Trophoblast cell (in vitro differentiated cells and primary cell): Measurements from ENCODE around the gene CHD8.

ENCODE experiments used
- DNase-seq, 2 donors: peaks; one replicate each; pipeline ENCODE4 v3.0.0-alpha.2; 2016
- H2AFZ ChIP-seq: 2 replicates; pipeline ENCODE4 v1.6.1; 2013; ENCODE audit warnings: low read length, moderate library complexity, mild to moderate bottlenecking; ENCODE audit not compliant: insufficient read depth, poor library complexity
- H2AK5ac ChIP-seq: 2 replicates; pipeline ENCODE4 v1.6.1; 2013; ENCODE audit warnings: mild to moderate bottlenecking, low read length
- H2BK120ac ChIP-seq: 2 replicates; pipeline ENCODE4 v1.6.1; 2013; ENCODE audit warnings: low read length, mild to moderate bottlenecking, moderate library complexity; ENCODE audit not compliant: insufficient read depth, poor library complexity
- H2BK12ac ChIP-seq: 2 replicates; pipeline ENCODE4 v1.6.1; 2013; ENCODE audit warnings: mild to moderate bottlenecking, low read length, moderate library complexity
- H2BK5ac ChIP-seq: 2 replicates; pipeline ENCODE4 v1.6.1; 2013; ENCODE audit warnings: low read length, low read depth, moderate library complexity, mild to moderate bottlenecking; ENCODE audit not compliant: poor library complexity
- H3K14ac ChIP-seq: 2 replicates; pipeline ENCODE4 v1.6.1; 2013; ENCODE audit warnings: mild to moderate bottlenecking, low read length
- H3K18ac ChIP-seq: 2 replicates; pipeline ENCODE4 v1.6.1; 2013; ENCODE audit warnings: mild to moderate bottlenecking, low read length
- H3K23ac ChIP-seq: 2 replicates; pipeline ENCODE4 v1.6.1; 2013; ENCODE audit warnings: low read length
- H3K27ac ChIP-seq: 2 replicates; pipeline ENCODE4 v1.5.1; 2013; ENCODE audit warnings: low read depth, mild to moderate bottlenecking, inconsistent platforms, low read length, moderate library complexity
- H3K27me3 ChIP-seq: 2 replicates; pipeline ENCODE4 v1.6.1; 2013; ENCODE audit warnings: inconsistent platforms, mild to moderate bottlenecking, low read length, moderate library complexity; ENCODE audit not compliant: insufficient read depth
- H3K36me3 ChIP-seq, 2 experiments: 1 replicate in 1 of 2; 2 replicates in 1 of 2; pipeline ENCODE4 v1.6.1; 2013; ENCODE audit warnings: low read length in 2 of 2, mild to moderate bottlenecking in 2 of 2, moderate library complexity in 1 of 2; ENCODE audit not compliant: insufficient read depth in 2 of 2, control insufficient read depth in 1 of 2
- H3K4ac ChIP-seq: 2 replicates; pipeline ENCODE4 v1.6.1; 2013; ENCODE audit warnings: low read depth, mild to moderate bottlenecking, low read length, moderate library complexity
- H3K4me1 ChIP-seq, 2 experiments: 1 replicate in 1 of 2; 2 replicates in 1 of 2; pipeline ENCODE4 v1.6.1; 2013; ENCODE audit warnings: low read length in 2 of 2, mild to moderate bottlenecking in 2 of 2, moderate library complexity in 1 of 2; ENCODE audit not compliant: insufficient read depth in 2 of 2, control insufficient read depth in 1 of 2
- H3K4me2 ChIP-seq: 2 replicates; pipeline ENCODE4 v1.6.1; 2013; ENCODE audit warnings: inconsistent platforms, mild to moderate bottlenecking, low read length, moderate library complexity
- H3K4me3 ChIP-seq: 2 replicates; pipeline ENCODE4 v1.5.1; 2013; ENCODE audit warnings: mild to moderate bottlenecking, low read depth, low read length, inconsistent platforms
- H3K79me1 ChIP-seq: one replicate; pipeline ENCODE4 v1.6.1; 2013; ENCODE audit warnings: low read length
- H3K79me2 ChIP-seq: 2 replicates; pipeline ENCODE4 v1.6.1; 2013; ENCODE audit warnings: low read length, mild to moderate bottlenecking; ENCODE audit not compliant: control insufficient read depth, insufficient read depth, poor library complexity
- H3K9ac ChIP-seq: 2 replicates; pipeline ENCODE4 v1.6.1; 2013; ENCODE audit warnings: mild to moderate bottlenecking, low read length
- H3K9me3 ChIP-seq: 2 replicates; pipeline ENCODE4 v1.6.1; 2013; ENCODE audit warnings: low read depth, mild to moderate bottlenecking, control low read depth, inconsistent platforms, low read length; ENCODE audit not compliant: insufficient read depth
- H4K12ac ChIP-seq: 2 replicates; pipeline ENCODE4 v1.6.1; 2013; ENCODE audit warnings: low read depth, mild to moderate bottlenecking, low read length, moderate library complexity
- H4K8ac ChIP-seq: 2 replicates; pipeline ENCODE4 v1.6.1; 2013; ENCODE audit warnings: low read depth, mild to moderate bottlenecking, low read length, moderate library complexity
- H4K91ac ChIP-seq: one replicate; pipeline ENCODE4 v1.6.1; 2013; ENCODE audit warnings: low read depth, mild to moderate bottlenecking, low read length, moderate library complexity
- WGBS: extraction: QIAGEN DNeasy Blood & Tissue Kit; methylation state at CpG from one replicate; pipeline ENCODE4 v1.1.7; 2013; ENCODE audit warnings: missing lambda C conversion rate; ENCODE audit not compliant: insufficient read length, insufficient coverage; ENCODE audit errors: extremely low coverage; 5-methylcytosine and 5-hydroxymethylcytosine counted together

Gene CHD8

GRCh38 chr14:21498540-21499526 lies 42.9 kb upstream of the CHD8 start:
- WGBS, result no CpG with 5 or more reads among the region's 5 CpGs
- Histone ChIP-seq H2AFZ (no peak overlapping the region), H3K9me3 (no peaks in the 10 kb centered on the region), H3K36me3 (peaks cover 36 to 57% of the 10 kb centered on the region in 2 experiments), H4K91ac (no peak overlapping the region), H2AK5ac (no peak overlapping the region), H3K4ac (no peak overlapping the region), H3K27me3 (no peaks in the 10 kb centered on the region), H3K18ac (no peak overlapping the region), H3K9ac (no peak overlapping the region), H3K23ac (no peak overlapping the region), H2BK12ac (no peak overlapping the region), H3K14ac (no peak overlapping the region), H3K27ac (no peak overlapping the region), H4K8ac (no peak overlapping the region), H3K79me1 (no peaks in the 10 kb centered on the region), H3K4me2 (no peak overlapping the region), H3K4me3 (no peak overlapping the region), H4K12ac (no peak overlapping the region), H2BK5ac (no peak overlapping the region), H3K4me1 (no peaks in the 10 kb centered on the region), H3K79me2 (no peaks in the 10 kb centered on the region), H2BK120ac (no peak overlapping the region)
- DNase-seq, result peak; percentile 20 to 74

GRCh38 chr14:21496453-21496852 lies 40.5 kb upstream of the CHD8 start:
- no peak overlapping the region for H3K4me3 ChIP-seq
- no peak overlapping the region for H2BK12ac ChIP-seq
- no peak overlapping the region for H2BK5ac ChIP-seq
- no peaks in the 10 kb centered on the region for H3K27me3 ChIP-seq
- H3K4ac ChIP-seq, result no peak overlapping the region
- H3K4me1 ChIP-seq, result no peaks in the 10 kb centered on the region
- no peak overlapping the region for H3K18ac ChIP-seq
- DNase-seq, result no peak
- no peak overlapping the region for H3K9ac ChIP-seq
- H4K8ac ChIP-seq, result no peak overlapping the region
- H3K79me1 ChIP-seq, result no peaks in the 10 kb centered on the region
- H4K12ac ChIP-seq, result no peak overlapping the region
- H4K91ac ChIP-seq, result no peak overlapping the region
- no peak overlapping the region for H3K27ac ChIP-seq
- no peak overlapping the region for H3K14ac ChIP-seq
- H3K4me2 ChIP-seq, result no peak overlapping the region
- H3K9me3 ChIP-seq, result no peaks in the 10 kb centered on the region
- H3K36me3 ChIP-seq, result peaks cover 35 to 52% of the 10 kb centered on the region in 2 experiments
- no CpG with 5 or more reads among the region's 2 CpGs for WGBS
- no peak overlapping the region for H2BK120ac ChIP-seq
- H3K79me2 ChIP-seq, result no peaks in the 10 kb centered on the region
- no peak overlapping the region for H2AK5ac ChIP-seq
- H2AFZ ChIP-seq, result no peak overlapping the region
- H3K23ac ChIP-seq, result no peak overlapping the region

- Histone ChIP-seq H4K91ac (no peak overlapping the region), H3K27ac (no peak overlapping the region), H3K9ac (peak overlapping the region; percentile 63), H2BK12ac (no peak overlapping the region), H3K4ac (no peak overlapping the region), H3K27me3 (no peaks in the 10 kb centered on the region), H3K79me2 (no peaks in the 10 kb centered on the region), H3K4me1 (no peaks in the 10 kb centered on the region), H2AFZ (no peak overlapping the region), H3K23ac (no peak overlapping the region), H3K18ac (no peak overlapping the region), H3K79me1 (no peaks in the 10 kb centered on the region), H2BK120ac (no peak overlapping the region), H4K8ac (no peak overlapping the region), H3K4me2 (no peak overlapping the region), H3K4me3 (no peak overlapping the region), H3K36me3 (peaks cover 39 to 53% of the 10 kb centered on the region in 2 experiments), H3K14ac (no peak overlapping the region), H2BK5ac (no peak overlapping the region), H4K12ac (no peak overlapping the region), H3K9me3 (no peaks in the 10 kb centered on the region), H2AK5ac (no peak overlapping the region)
- no CpG with 5 or more reads among the region's 2 CpGs for WGBS
- DNase-seq, result peak in 1 of 2 donors; percentile 23
Observed at GRCh38 chr14:21494902-21495762, 39.2 kb upstream of the CHD8 start.

- Histone ChIP-seq H3K9me3 (no peaks in the 10 kb centered on the region), H3K4me3 (no peak overlapping the region), H4K8ac (no peak overlapping the region), H3K23ac (no peak overlapping the region), H2BK120ac (no peak overlapping the region), H3K27ac (no peak overlapping the region), H3K36me3 (peaks cover 27 to 36% of the 10 kb centered on the region in 2 experiments), H3K27me3 (no peaks in the 10 kb centered on the region), H4K91ac (no peak overlapping the region), H3K79me1 (no peaks in the 10 kb centered on the region), H3K18ac (no peak overlapping the region), H2AK5ac (no peak overlapping the region), H2AFZ (no peak overlapping the region), H3K14ac (no peak overlapping the region), H3K4me1 (no peaks in the 10 kb centered on the region), H4K12ac (no peak overlapping the region), H3K79me2 (peaks cover 1% of the 10 kb centered on the region), H2BK5ac (no peak overlapping the region), H3K4ac (no peak overlapping the region), H3K4me2 (no peak overlapping the region), H2BK12ac (no peak overlapping the region), H3K9ac (no peak overlapping the region)
- no CpG with 5 or more reads among the region's 1 CpG for WGBS
- no peak for DNase-seq
Observed at GRCh38 chr14:21486640-21487087, 30.7 kb upstream of the CHD8 start.
